GM10266 (cell line): Measurements from ENCODE around the gene MMP24OS.

Experiments
- DNase-seq: peaks from one replicate; pipeline ENCODE4 v3.0.0; 2012; ENCODE audit errors: extremely low spot score
- TF ChIP-seq, protein P1 (sequence below): IDR thresholded peaks from 2 replicates; pipeline ENCODE4 v1.5.1; 2012; ENCODE audit warnings: mild to moderate bottlenecking, low read depth; ENCODE audit not compliant: control insufficient read depth, insufficient read depth; ENCODE audit errors: missing control alignments

MMP24OS gene

DNA sequence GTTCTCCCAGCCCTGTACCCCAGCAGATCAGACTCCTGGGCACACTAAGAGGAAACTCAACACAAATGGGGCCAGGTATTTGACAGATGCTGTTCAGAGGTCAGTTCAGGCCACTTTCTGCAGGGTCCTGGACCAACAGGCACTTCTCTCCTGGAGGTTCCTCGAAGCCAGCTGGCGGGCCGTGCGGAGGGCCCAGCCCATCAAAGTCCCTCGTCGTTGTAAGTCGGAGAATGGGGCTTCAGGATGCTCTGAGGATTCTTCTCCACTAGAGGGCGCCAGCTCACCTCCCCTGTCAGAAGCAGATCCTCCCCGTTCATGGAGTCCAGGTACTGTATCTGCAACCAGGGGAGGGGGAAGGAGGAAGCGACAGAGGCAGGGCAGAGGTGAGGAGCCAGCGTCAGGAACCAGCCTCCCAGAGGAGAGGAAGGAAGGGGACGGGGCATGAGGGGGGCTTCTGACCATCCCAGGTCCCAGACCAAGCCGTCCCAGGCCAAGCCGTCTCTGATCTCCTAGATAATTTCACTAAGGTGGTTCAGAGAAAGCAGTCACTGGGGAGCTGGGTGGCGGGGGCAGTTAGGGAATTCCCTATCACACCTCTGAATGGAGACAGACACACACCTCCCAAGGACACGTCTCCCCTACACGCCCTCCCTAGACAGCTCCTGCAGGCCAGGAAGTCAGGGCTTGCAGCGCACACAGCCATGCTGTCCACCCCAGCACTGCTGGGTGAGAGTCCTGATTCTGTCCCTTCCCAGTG is 26.0 kb upstream of the MMP24OS start:
- TF ChIP-seq, protein P1, sequence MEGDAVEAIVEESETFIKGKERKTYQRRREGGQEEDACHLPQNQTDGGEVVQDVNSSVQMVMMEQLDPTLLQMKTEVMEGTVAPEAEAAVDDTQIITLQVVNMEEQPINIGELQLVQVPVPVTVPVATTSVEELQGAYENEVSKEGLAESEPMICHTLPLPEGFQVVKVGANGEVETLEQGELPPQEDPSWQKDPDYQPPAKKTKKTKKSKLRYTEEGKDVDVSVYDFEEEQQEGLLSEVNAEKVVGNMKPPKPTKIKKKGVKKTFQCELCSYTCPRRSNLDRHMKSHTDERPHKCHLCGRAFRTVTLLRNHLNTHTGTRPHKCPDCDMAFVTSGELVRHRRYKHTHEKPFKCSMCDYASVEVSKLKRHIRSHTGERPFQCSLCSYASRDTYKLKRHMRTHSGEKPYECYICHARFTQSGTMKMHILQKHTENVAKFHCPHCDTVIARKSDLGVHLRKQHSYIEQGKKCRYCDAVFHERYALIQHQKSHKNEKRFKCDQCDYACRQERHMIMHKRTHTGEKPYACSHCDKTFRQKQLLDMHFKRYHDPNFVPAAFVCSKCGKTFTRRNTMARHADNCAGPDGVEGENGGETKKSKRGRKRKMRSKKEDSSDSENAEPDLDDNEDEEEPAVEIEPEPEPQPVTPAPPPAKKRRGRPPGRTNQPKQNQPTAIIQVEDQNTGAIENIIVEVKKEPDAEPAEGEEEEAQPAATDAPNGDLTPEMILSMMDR = peak; percentile 92
- peak; percentile 88 for DNase-seq

- no peak for DNase-seq
- TF ChIP-seq, protein P1 = no peak
Measured at GRCh38 chr20:35303382-35303734, 25.4 kb upstream of the MMP24OS start.

- no peak for DNase-seq
- TF ChIP-seq, protein P1 = no peak
Measured at GRCh38 chr20:35302421-35303335, 24.8 kb upstream of the MMP24OS start.

GRCh38 chr20:35301426-35301825 is 23.5 kb upstream of the MMP24OS start:
- TF ChIP-seq, protein P1 = no peak
- DNase-seq = no peak

DNA sequence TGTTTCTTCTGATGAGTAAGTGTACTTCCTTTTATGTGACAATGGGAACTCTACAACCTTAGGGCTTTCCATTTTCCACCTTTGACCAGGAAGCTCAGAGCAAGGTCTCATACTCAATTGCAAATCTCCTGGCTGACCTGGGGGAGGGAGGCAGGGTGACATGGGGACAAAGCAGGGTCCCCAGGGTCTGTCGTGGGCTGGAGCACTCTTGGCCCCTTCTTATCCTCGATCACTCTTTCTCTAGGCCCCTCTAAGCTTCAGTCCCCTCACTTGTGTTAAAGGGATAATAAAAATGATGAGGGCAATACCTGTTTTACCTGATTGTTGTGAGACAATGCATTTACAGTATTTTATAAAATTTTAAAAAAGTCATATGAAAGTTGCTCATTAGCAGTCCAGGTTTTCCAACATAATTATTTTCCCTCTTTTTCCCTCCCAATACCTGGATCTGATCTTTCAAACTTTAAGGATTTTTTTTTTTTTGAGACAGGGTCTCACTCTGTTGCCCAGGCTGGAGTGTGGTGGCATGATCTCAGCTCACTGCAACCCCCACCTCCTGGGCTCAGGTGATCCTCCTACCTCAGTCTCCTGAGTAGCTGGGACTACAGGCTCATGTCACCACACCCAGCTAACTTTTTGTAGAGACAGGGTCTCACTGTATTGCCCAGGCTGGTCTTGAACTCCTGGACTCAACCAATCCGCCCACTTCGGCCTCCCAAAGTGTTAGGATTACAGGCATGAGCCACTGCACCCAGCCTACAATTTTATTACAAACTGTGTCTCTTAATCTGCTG is 22.7 kb upstream of the MMP24OS start:
- no peak for DNase-seq
- TF ChIP-seq, protein P1 = no peak

DNA sequence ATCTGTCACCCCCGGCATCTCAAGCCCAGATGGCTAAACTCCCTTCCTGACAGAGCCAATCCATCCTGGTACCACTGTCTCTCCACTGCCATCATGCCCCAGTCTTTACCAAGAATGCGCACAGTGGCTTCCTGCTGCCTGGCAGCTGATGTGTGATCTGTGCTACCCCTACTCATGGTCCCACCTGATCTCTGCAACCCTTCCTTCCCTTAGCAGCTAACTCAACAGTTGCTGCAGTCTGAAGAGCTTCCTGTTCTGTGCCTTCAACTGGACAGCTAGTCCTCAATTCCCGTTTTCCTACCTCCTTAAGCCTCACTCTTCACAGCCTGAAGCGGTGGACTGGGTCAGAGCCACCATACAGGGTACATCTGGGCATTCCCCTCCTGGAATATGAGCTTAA is 21.9 kb upstream of the MMP24OS start:
- TF ChIP-seq, protein P1 = no peak
- DNase-seq = no peak
